Measurements from ENCODE around the gene SF3B5.

DNA sequence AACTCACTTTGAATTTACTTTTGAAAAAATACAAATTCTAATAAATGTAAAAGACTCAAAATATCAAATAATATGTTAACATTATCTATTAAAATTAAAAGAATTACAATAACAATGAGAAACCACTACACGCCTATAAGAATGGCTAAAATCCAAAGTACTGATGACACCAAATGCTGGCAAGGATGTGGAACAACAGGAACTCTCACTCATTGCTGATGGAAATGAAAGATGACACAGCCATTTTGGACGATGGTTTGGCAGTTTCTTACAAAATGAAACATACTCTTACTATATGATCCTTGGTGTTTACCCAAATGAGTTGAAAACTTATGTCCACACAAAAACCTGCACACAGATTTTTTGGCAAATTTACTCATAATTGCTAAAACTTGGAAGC lies 39.4 kb upstream of the SF3B5 start:
- TF ChIP-seq, protein P1, sequence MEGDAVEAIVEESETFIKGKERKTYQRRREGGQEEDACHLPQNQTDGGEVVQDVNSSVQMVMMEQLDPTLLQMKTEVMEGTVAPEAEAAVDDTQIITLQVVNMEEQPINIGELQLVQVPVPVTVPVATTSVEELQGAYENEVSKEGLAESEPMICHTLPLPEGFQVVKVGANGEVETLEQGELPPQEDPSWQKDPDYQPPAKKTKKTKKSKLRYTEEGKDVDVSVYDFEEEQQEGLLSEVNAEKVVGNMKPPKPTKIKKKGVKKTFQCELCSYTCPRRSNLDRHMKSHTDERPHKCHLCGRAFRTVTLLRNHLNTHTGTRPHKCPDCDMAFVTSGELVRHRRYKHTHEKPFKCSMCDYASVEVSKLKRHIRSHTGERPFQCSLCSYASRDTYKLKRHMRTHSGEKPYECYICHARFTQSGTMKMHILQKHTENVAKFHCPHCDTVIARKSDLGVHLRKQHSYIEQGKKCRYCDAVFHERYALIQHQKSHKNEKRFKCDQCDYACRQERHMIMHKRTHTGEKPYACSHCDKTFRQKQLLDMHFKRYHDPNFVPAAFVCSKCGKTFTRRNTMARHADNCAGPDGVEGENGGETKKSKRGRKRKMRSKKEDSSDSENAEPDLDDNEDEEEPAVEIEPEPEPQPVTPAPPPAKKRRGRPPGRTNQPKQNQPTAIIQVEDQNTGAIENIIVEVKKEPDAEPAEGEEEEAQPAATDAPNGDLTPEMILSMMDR (IDR thresholded peaks at IDR 0.05), result no peak
- no peak for TF ChIP-seq POLR2A (IDR thresholded peaks at IDR 0.05)
